ENCODE data around the gene TCAF1. TPM values are rescaled to one million over a fixed set of nuclear protein-coding genes. Genes with fewer than 3 reads are reported as not detected.
A peak's percentile ranks its signal among the peaks of the same experiment; 100 is the strongest.
"Not testable (repeated sequence)": the region's sequence is repeated elsewhere in the genome, so short reads cannot be mapped to it uniquely, and the experiment has no call there.

The TCAF1 gene
- total RNA-seq, 2 donors from 2014 or later: 67.7 to 123 TPM

DNA sequence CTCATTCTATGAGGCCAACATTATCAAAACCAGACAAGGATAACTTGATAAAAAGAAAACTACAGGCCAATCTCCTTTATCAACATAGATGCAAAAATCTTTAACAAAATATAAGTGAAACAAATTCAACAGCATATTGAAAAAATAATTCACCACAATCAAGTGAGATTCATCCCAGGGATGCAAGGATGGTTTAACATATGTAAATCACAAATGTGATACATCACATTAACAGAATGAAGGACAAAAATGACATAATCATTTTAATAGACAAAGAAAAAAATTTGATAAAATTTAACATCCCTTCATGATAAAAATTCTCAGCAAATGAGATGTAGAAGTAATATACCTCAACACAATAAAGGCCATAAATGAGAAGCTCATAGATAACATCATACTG, 53.8 kb downstream of the TCAF1 start:
- H3K36me3 ChIP-seq (ENCODE audit: control insufficient read depth, insufficient read depth, low read length): no peaks in the 10 kb centered on the region
- no peak overlapping the region for H3K27ac Mint-ChIP-seq
- no peaks in the 10 kb centered on the region for H3K4me1 ChIP-seq (ENCODE audit: control insufficient read depth, insufficient read depth, low read length)
- H3K4me3 Mint-ChIP-seq: no peak overlapping the region
- H3K9me3 Mint-ChIP-seq: no peaks in the 10 kb centered on the region
- no peaks in the 10 kb centered on the region for H3K9me3 ChIP-seq (ENCODE audit: control insufficient read depth, low read length)
- TF ChIP-seq, protein P1, sequence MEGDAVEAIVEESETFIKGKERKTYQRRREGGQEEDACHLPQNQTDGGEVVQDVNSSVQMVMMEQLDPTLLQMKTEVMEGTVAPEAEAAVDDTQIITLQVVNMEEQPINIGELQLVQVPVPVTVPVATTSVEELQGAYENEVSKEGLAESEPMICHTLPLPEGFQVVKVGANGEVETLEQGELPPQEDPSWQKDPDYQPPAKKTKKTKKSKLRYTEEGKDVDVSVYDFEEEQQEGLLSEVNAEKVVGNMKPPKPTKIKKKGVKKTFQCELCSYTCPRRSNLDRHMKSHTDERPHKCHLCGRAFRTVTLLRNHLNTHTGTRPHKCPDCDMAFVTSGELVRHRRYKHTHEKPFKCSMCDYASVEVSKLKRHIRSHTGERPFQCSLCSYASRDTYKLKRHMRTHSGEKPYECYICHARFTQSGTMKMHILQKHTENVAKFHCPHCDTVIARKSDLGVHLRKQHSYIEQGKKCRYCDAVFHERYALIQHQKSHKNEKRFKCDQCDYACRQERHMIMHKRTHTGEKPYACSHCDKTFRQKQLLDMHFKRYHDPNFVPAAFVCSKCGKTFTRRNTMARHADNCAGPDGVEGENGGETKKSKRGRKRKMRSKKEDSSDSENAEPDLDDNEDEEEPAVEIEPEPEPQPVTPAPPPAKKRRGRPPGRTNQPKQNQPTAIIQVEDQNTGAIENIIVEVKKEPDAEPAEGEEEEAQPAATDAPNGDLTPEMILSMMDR (conservative IDR thresholded peaks at IDR 0.05): no peak
- DNase-seq: no peak
- H3K36me3 Mint-ChIP-seq (ENCODE audit: low read depth): no peaks in the 10 kb centered on the region
- H3K27me3 Mint-ChIP-seq (ENCODE audit: insufficient read depth): no peaks in the 10 kb centered on the region
- no peaks in the 10 kb centered on the region for H3K27me3 ChIP-seq (ENCODE audit: control insufficient read depth, insufficient read depth, low read length, poor library complexity, severe bottlenecking)
- no peaks in the 10 kb centered on the region for H3K4me1 Mint-ChIP-seq
- H3K27ac ChIP-seq (ENCODE audit: low read depth, low read length): no peak overlapping the region
- no peak overlapping the region for H3K9ac ChIP-seq (ENCODE audit: extremely low read depth, low read length, poor library complexity, severe bottlenecking)
- H3K4me3 ChIP-seq (ENCODE audit: low read length): no peak overlapping the region

DNA sequence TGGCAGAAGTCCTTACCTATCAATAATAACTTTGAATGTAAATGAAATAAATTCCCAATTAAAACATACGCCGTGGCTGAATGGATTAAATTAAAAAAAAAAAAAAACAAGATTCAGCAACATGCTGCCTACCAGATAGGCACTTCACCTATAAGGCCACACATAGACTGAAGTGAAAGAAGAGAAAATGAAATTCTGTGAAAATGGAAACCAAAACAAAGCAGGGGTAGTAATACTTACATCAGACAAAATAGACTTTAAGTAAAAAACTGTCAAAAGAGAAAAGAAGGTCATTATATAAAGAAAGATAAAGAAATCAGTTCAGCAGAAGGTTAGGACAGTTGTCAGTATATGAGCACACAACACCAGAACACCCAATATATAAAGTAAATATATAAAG, 55.3 kb downstream of the TCAF1 start:
- TF ChIP-seq, protein P1 (conservative IDR thresholded peaks at IDR 0.05): no peak
- WGBS, 2 experiments (ENCODE audit: insufficient coverage in 1 of 2, insufficient read length in 1 of 2): 100% methylated on average over 1 of the region's 2 CpGs; no CpG with 5 or more reads in 1 of the 2 experiments
- Histone ChIP-seq H3K27me3 (ENCODE audit: control insufficient read depth, insufficient read depth, low read length, poor library complexity, severe bottlenecking) (no peaks in the 10 kb centered on the region), H3K4me3 (ENCODE audit: low read length) (no peak overlapping the region), H3K36me3 (ENCODE audit: control insufficient read depth, insufficient read depth, low read length) (no peaks in the 10 kb centered on the region), H3K9ac (ENCODE audit: extremely low read depth, low read length, poor library complexity, severe bottlenecking) (no peak overlapping the region), H3K9me3 (ENCODE audit: control insufficient read depth, low read length) (no peaks in the 10 kb centered on the region), H3K27ac (ENCODE audit: low read depth, low read length) (no peak overlapping the region), H3K4me1 (ENCODE audit: control insufficient read depth, insufficient read depth, low read length) (no peaks in the 10 kb centered on the region)
- no peak for DNase-seq
- Mint-ChIP-seq H3K36me3 (ENCODE audit: low read depth) (no peaks in the 10 kb centered on the region), H3K4me3 (no peak overlapping the region), H3K9me3 (no peaks in the 10 kb centered on the region), H3K27me3 (ENCODE audit: insufficient read depth) (no peaks in the 10 kb centered on the region), H3K4me1 (no peaks in the 10 kb centered on the region), H3K27ac (no peak overlapping the region)

DNA sequence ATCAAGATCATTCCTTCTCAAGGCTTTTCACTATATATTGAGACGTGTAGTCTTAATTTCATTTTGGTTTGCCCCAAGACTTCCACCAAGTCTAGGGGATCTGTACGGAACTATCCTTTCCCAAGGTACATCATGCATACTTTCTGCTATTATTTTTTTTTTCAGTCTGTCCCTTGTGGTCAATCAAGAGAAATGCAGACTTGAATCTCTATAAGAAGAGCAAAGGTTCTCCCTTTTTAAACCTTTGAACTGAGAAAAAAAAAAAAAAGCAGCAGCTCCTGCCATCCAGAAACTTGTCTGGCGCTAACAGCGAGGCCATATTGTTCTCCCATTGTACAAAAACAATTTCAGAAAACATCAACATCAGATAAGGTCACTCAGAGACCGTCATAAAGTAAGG, 60.3 kb downstream of the TCAF1 start:
- not testable (repeated sequence) for H3K27ac Mint-ChIP-seq, H3K9me3 Mint-ChIP-seq
- TF ChIP-seq, protein P1 (conservative IDR thresholded peaks at IDR 0.05): peak; percentile 17

DNA sequence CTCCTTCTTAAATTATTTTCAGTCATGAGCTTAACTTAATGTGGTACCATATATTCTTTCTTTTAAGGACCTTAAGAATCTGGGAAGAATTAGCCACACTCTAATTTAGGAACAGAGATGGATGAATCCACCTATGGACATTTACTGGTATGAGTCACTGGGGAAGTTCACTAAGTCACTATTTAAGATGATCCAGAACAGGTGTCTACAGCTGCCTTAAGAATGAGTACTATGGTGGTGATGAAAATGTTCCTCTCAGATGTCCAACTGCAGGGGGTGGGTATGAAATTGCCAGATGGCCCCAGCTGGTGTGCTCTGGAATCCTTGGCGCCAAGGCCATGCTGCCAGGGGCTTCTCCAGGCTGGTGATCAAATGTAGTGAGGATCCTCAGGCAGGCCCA, 61.9 kb downstream of the TCAF1 start:
- not testable (repeated sequence) for H3K4me1 Mint-ChIP-seq; H3K27ac ChIP-seq (ENCODE audit: low read depth, low read length); H3K4me1 ChIP-seq (ENCODE audit: control insufficient read depth, insufficient read depth, low read length); H3K27ac Mint-ChIP-seq; H3K4me3 Mint-ChIP-seq; H3K9me3 ChIP-seq (ENCODE audit: control insufficient read depth, low read length); DNase-seq; H3K4me3 ChIP-seq (ENCODE audit: low read length); H3K9ac ChIP-seq (ENCODE audit: extremely low read depth, low read length, poor library complexity, severe bottlenecking); H3K27me3 ChIP-seq (ENCODE audit: control insufficient read depth, insufficient read depth, low read length, poor library complexity, severe bottlenecking); H3K36me3 ChIP-seq (ENCODE audit: control insufficient read depth, insufficient read depth, low read length); H3K9me3 Mint-ChIP-seq; H3K36me3 Mint-ChIP-seq (ENCODE audit: low read depth); H3K27me3 Mint-ChIP-seq (ENCODE audit: insufficient read depth)
- no CpG with 5 or more reads among the region's 1 CpG for WGBS, 2 experiments (ENCODE audit: insufficient coverage in 1 of 2, insufficient read length in 1 of 2)

More for the DNA sequence above, 60.3 kb downstream of the TCAF1 start:
- not testable (repeated sequence) for H3K36me3 ChIP-seq (ENCODE audit: control insufficient read depth, insufficient read depth, low read length); H3K4me1 ChIP-seq (ENCODE audit: control insufficient read depth, insufficient read depth, low read length); H3K9ac ChIP-seq (ENCODE audit: extremely low read depth, low read length, poor library complexity, severe bottlenecking); H3K27ac ChIP-seq (ENCODE audit: low read depth, low read length); H3K27me3 ChIP-seq (ENCODE audit: control insufficient read depth, insufficient read depth, low read length, poor library complexity, severe bottlenecking); H3K36me3 Mint-ChIP-seq (ENCODE audit: low read depth); H3K4me3 Mint-ChIP-seq; H3K9me3 ChIP-seq (ENCODE audit: control insufficient read depth, low read length); H3K4me1 Mint-ChIP-seq; H3K27me3 Mint-ChIP-seq (ENCODE audit: insufficient read depth); DNase-seq; H3K4me3 ChIP-seq (ENCODE audit: low read length)
- no CpG with 5 or more reads among the region's 5 CpGs for WGBS, 2 experiments (ENCODE audit: insufficient coverage in 1 of 2, insufficient read length in 1 of 2)

Data from endodermal cell (in vitro differentiated cells).